ENCODE measurements around the gene CDK5. TPM values are rescaled to one million over a fixed set of nuclear protein-coding genes. Genes with fewer than 3 reads are reported as not detected.

Gene CDK5
- total and polyA plus RNA-seq, 10 of the 15 experiments (the other 5 are each of a cell fraction or from before 2014, with no cell fraction given): 1.5 to 33.4 (median 21.6) TPM

- TF ChIP-seq SMAD5 (IDR thresholded peaks at IDR 0.05; ENCODE audit: low read depth) (peak; percentile 60; the same call in 1 of the 2 replicates), ZNF274 (IDR thresholded peaks at IDR 0.05; ENCODE audit: insufficient read depth, insufficient read length) (no peak), TCF7 (IDR thresholded peaks at IDR 0.05; ENCODE audit: borderline replicate concordance) (no peak), MTA2 (IDR thresholded peaks at IDR 0.05; ENCODE audit: low read depth) (no peak), RELB (IDR thresholded peaks at IDR 0.05; ENCODE audit: low read depth) (peak; percentile 86), PAX5 (IDR thresholded peaks at IDR 0.05; ENCODE audit: borderline replicate concordance, low read depth, low read length) (no peak), ZBED1 (IDR thresholded peaks at IDR 0.05; ENCODE audit: borderline replicate concordance) (peak; percentile 46; the same call in 1 of the 2 replicates), MEF2A (IDR thresholded peaks at IDR 0.05; ENCODE audit: insufficient read depth, low read depth, low read length) (no peak), RAD51 (IDR thresholded peaks at IDR 0.05) (no peak), SMC3 (IDR thresholded peaks at IDR 0.05; ENCODE audit: borderline replicate concordance, low read length) (no peak), BCLAF1 (IDR thresholded peaks at IDR 0.05) (no peak), CHD2 (IDR thresholded peaks at IDR 0.05; ENCODE audit: borderline replicate concordance, low read depth, low read length) (peak; percentile 69), SUPT20H (IDR thresholded peaks at IDR 0.05; ENCODE audit: borderline replicate concordance, control insufficient read depth, low read depth, low read length) (no peak), EP300 (IDR thresholded peaks at IDR 0.05; ENCODE audit: borderline replicate concordance in 1 of 2, control insufficient read depth in 1 of 2, low read depth in 2 of 2, low read length in 2 of 2) (no peak), SUZ12 (IDR thresholded peaks at IDR 0.05; ENCODE audit: unreplicated experiment) (no peak), NR2F1 (conservative IDR thresholded peaks at IDR 0.05) (0 out of 2 replicates have a peak, but pooled peaks have one; percentile 31), PRDM15 (CRISPR knock-in tag; IDR thresholded peaks at IDR 0.05) (no peak), SIN3A (IDR thresholded peaks at IDR 0.05; ENCODE audit: low read depth, low read length) (0 out of 2 replicates have a peak, but pooled peaks have one; percentile 37)
- TF ChIP-seq, protein P1, sequence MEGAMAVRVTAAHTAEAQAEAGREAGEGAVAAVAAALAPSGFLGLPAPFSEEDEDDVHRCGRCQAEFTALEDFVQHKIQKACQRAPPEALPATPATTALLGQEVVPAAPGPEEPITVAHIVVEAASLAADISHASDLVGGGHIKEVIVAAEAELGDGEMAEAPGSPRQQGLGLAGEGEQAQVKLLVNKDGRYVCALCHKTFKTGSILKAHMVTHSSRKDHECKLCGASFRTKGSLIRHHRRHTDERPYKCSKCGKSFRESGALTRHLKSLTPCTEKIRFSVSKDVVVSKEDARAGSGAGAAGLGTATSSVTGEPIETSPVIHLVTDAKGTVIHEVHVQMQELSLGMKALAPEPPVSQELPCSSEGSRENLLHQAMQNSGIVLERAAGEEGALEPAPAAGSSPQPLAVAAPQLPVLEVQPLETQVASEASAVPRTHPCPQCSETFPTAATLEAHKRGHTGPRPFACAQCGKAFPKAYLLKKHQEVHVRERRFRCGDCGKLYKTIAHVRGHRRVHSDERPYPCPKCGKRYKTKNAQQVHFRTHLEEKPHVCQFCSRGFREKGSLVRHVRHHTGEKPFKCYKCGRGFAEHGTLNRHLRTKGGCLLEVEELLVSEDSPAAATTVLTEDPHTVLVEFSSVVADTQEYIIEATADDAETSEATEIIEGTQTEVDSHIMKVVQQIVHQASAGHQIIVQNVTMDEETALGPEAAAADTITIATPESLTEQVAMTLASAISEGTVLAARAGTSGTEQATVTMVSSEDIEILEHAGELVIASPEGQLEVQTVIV (IDR thresholded peaks at IDR 0.05; ENCODE audit: borderline replicate concordance, partially characterized antibody): no peak
Measured at GRCh38 chr7:151080522-151081169, 22.9 kb upstream of the CDK5 start, which contains the start of gene FASTK (continued).
